AG04450 (cell line): ENCODE data around the gene UVRAG. TPM values are rescaled to one million over a fixed set of nuclear protein-coding genes. Genes with fewer than 3 reads are reported as not detected.

Experiments used
- CTCF ChIA-PET: fragments of 300-600, 350-600 bp; formaldehyde crosslinking; extraction: SDS; loops from one replicate; lab custom pipeline; 2022; ENCODE audit warnings: antibody characterized with exemption, inconsistent platforms; lab: Charles Lee
- POLR2A ChIA-PET: fragments of 350-600 bp; formaldehyde crosslinking; extraction: SDS; loops from one replicate; lab custom pipeline; 2021; ENCODE audit warnings: antibody characterized with exemption, inconsistent platforms; lab: Yijun Ruan, JAX
- DNase-seq: peaks from one replicate; pipeline ENCODE4 v3.0.0-alpha.2; 2011; ENCODE audit warnings: low read depth, low spot score
- H3K27ac ChIP-seq: one replicate; pipeline ENCODE4 v1.5.1; 2012; ENCODE audit warnings: low read depth, low read length, control low read depth
- H3K27me3 ChIP-seq: one replicate; pipeline ENCODE4 v1.6.0; 2012; ENCODE audit warnings: low read length; ENCODE audit not compliant: control insufficient read depth, insufficient read depth
- H3K4me3 ChIP-seq: 2 replicates; pipeline ENCODE4 v1.5.1; 2011; ENCODE audit warnings: mild to moderate bottlenecking, low read depth, low read length, control low read depth
- H3K9me3 ChIP-seq: 2 replicates; pipeline ENCODE4 v1.5.1; 2012; ENCODE audit warnings: low read length; ENCODE audit not compliant: control insufficient read depth, insufficient read depth
- polyA plus RNA-seq: library from polyadenylated mRNA; depleted of rRNA; stranded (reverse); fragments of >200 nt; gene quantifications from 2 replicates; pipeline ENCODE4 v1.2.3, GENCODE V29; 2011
- TF ChIP-seq, protein P1 (sequence below): IDR thresholded peaks from 2 replicates; pipeline ENCODE4 v1.5.1; 2011; ENCODE audit warnings: low read depth, low read length, control low read depth, inconsistent platforms

UVRAG gene
- polyA plus RNA-seq, 1 experiment, result 11.6 TPM

DNA sequence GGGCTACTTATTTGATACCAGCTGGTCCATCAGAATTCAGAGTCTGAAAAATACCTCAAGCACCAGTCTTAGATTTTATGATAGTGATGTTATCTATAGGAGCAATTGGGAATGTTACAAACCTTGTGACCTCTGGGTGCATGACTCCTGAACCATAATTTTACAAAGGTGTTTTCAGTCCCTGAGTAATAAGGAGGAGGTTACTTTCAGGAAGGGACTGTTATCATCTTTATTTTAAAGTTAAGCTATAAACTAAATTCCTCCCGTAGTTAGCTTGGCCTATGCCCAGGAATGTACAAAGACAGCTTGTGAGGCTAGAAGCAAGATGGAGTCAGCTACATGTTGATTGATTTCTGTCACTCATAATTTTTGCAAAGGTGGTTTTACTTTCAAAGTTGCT is 101.9 kb downstream of the UVRAG start:
- POLR2A ChIA-PET, result no interaction called here
- H3K27me3 ChIP-seq, result no peaks in the 10 kb centered on the region
- CTCF ChIA-PET, result interaction anchor here (1.6 kb wide), 1 partner anchor 236 kb away, joined by 8 read pairs; no protein-coding TSS in a partner anchor
- no peaks in the 10 kb centered on the region for H3K9me3 ChIP-seq
- TF ChIP-seq, protein P1, sequence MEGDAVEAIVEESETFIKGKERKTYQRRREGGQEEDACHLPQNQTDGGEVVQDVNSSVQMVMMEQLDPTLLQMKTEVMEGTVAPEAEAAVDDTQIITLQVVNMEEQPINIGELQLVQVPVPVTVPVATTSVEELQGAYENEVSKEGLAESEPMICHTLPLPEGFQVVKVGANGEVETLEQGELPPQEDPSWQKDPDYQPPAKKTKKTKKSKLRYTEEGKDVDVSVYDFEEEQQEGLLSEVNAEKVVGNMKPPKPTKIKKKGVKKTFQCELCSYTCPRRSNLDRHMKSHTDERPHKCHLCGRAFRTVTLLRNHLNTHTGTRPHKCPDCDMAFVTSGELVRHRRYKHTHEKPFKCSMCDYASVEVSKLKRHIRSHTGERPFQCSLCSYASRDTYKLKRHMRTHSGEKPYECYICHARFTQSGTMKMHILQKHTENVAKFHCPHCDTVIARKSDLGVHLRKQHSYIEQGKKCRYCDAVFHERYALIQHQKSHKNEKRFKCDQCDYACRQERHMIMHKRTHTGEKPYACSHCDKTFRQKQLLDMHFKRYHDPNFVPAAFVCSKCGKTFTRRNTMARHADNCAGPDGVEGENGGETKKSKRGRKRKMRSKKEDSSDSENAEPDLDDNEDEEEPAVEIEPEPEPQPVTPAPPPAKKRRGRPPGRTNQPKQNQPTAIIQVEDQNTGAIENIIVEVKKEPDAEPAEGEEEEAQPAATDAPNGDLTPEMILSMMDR, result no peak
- no peak overlapping the region for H3K4me3 ChIP-seq
- DNase-seq, result no peak
- no peak overlapping the region for H3K27ac ChIP-seq

DNA sequence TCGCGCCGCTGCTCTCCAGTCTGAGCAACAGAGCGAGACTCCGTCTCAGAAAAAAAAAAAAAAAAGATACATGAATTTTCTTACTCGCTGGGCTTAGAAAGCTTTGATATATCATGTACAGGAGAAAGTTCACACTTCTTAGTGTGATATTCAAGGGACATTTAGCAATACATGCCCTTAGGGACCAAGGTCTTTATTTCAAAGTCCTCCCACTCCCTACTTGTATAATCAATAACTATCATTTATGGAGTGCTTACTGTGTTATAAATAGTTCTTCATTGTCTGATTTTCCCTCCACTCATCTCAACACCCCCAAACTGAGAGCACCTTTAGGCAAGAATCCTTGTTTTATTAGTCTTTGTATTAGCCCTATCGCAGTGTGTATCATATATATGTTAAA is 103.3 kb downstream of the UVRAG start:
- DNase-seq, result no peak
- ChIA-PET POLR2A (interaction anchor here (0.9 kb wide), 1 partner anchor 111 kb away, joined by 3 read pairs; no protein-coding TSS in a partner anchor), CTCF (interaction anchor here (0.7 to 0.9 kb wide), 2 partner anchors 234 to 273 kb away, joined by 3 to 4 read pairs; no protein-coding TSS in a partner anchor)
- Histone ChIP-seq H3K27ac (no peak overlapping the region), H3K4me3 (no peak overlapping the region), H3K27me3 (no peaks in the 10 kb centered on the region), H3K9me3 (no peaks in the 10 kb centered on the region)
- TF ChIP-seq, protein P1, result no peak

DNA sequence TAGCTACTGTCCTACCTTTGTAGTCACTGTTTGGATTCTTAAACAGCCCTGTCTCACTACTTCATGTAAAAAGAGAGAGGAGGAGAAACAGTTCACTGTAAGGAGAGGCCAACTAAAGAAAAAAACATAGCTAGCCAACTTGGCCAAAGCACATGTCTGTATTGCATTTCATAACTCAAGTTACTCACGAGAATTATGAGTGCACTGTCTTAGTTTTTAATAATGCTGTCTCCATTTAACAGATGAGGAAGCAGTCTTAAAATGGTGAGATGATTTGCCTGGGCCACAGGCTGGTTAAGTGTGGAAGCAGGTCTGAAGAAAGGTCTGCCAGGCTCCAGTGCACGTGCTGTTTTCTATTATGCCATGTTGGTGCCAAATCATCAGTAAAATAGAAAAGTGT is 104.5 kb downstream of the UVRAG start:
- Histone ChIP-seq H3K4me3 (no peak overlapping the region), H3K27me3 (no peaks in the 10 kb centered on the region), H3K27ac (no peak overlapping the region), H3K9me3 (no peaks in the 10 kb centered on the region)
- CTCF ChIA-PET, result no interaction called here
- DNase-seq, result no peak
- POLR2A ChIA-PET, result no interaction called here
- TF ChIP-seq, protein P1, result no peak

DNA sequence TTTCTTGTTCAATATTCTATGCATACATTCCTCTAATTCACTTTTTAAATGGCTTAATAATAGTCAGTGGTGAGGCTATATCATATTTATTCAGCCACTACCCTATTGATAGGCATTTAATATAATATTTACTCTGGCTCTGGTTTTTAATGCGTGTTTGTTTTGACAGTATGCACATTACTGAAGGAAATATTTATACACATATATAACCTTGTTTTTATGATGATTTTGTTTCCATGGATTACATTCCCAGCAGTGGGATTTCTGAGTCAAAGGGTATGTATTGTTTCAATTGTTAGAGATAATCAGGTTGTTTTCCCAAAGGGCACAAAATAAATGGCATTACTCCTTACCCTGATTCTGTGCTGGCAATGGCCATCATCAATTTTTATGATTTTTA is 105.8 kb downstream of the UVRAG start:
- ChIA-PET POLR2A (no interaction called here), CTCF (no interaction called here)
- H3K27me3 ChIP-seq, result no peaks in the 10 kb centered on the region
- DNase-seq, result no peak
- TF ChIP-seq, protein P1, result no peak
- no peak overlapping the region for H3K4me3 ChIP-seq
- H3K27ac ChIP-seq, result no peak overlapping the region
- H3K9me3 ChIP-seq, result no peaks in the 10 kb centered on the region

DNA sequence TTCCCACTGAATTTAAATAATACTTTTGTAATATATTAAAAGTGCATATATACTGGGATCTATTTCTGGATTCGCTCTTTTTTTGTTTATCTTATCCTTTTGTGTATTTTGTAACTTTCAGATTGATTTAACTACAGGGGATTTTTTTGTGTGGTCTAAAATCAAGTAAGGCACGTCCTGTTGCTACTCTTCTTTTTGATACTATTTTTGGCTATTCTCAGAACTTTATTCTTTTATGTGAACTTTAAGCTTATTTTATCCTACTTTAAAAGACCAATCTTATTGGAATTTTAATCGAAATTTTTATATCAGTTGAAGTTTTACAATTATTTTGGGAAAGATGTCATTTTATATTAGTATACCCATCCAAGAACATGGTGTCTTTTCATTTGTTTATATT is 106.8 kb downstream of the UVRAG start:
- CTCF ChIA-PET, result interaction anchor here (0.5 kb wide), 1 partner anchor 116 kb away, joined by 3 read pairs; no protein-coding TSS in a partner anchor
- DNase-seq, result no peak
- H3K27ac ChIP-seq, result no peak overlapping the region
- TF ChIP-seq, protein P1, result no peak
- H3K27me3 ChIP-seq, result no peaks in the 10 kb centered on the region
- POLR2A ChIA-PET, result no interaction called here
- no peak overlapping the region for H3K4me3 ChIP-seq
- H3K9me3 ChIP-seq, result no peaks in the 10 kb centered on the region
